GM21528 (cell line): ENCODE measurements around the gene NDUFAF5.
"Not testable (repeated sequence)": the region's sequence is repeated elsewhere in the genome, so short reads cannot be mapped to it uniquely, and the experiment has no call there.

ENCODE experiments used
- ATAC-seq: cut with Tn5 transposase; IDR thresholded peaks from one replicate; pipeline ENCODE4 v1.9.1; 2021; ENCODE audit warnings: mild to moderate bottlenecking, moderate library complexity; ENCODE audit not compliant: unreplicated experiment, low FRiP score

Gene NDUFAF5, protein sequence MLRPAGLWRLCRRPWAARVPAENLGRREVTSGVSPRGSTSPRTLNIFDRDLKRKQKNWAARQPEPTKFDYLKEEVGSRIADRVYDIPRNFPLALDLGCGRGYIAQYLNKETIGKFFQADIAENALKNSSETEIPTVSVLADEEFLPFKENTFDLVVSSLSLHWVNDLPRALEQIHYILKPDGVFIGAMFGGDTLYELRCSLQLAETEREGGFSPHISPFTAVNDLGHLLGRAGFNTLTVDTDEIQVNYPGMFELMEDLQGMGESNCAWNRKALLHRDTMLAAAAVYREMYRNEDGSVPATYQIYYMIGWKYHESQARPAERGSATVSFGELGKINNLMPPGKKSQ

GRCh38 chr20:13784893-13785715 lies at the start of gene NDUFAF5, which contains the start of gene ESF1:
Gene NDUFAF5, plus strand, starts transcription at chr20:13785028. Its CDS starts 41 bp downstream, at chr20:13785069.
Gene ESF1, minus strand, starts transcription at chr20:13784919. Its CDS starts 1,779 bp downstream, at chr20:13783140.
- peak; percentile 94 for ATAC-seq

GRCh38 chr20:13735826-13736225 lies 49.0 kb upstream of the NDUFAF5 start:
- ATAC-seq = no peak

DNA sequence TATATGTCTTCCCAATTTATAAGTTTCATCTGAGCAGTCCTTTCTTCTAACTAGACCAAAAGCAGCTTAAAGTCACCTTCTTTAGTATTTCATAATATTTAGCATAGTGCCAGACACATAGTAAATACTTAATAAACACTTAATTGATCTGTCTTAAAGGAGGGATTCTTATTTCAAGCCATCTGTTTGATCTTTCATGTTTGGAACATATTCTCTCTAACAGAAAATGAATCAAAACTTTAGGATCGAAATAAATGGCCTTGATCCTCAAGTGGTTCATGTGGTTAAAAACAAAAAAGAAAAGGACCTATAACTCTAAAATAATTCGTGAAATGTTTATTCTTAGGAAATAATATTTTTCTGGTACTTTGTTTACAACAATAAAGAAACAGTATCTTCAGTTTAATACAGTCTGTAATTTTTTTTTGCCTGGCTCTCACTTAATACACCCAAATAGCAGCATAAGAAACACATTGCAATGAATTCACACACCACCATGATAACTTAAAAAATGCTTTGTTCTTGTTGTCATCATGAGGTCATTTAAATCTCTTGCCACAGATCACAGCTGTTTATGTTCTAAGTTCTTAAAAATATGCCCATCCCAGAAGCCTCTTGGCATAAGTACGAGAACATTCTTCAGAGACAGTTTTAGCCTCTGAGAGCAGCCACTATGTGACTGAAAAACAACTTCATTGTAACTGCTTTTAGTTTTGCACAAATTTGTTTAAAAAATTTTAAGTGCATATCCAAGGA lies 48.2 kb upstream of the NDUFAF5 start:
- no peak for ATAC-seq

GRCh38 chr20:13738187-13738586 lies 46.6 kb upstream of the NDUFAF5 start:
- ATAC-seq = not testable (repeated sequence)

DNA sequence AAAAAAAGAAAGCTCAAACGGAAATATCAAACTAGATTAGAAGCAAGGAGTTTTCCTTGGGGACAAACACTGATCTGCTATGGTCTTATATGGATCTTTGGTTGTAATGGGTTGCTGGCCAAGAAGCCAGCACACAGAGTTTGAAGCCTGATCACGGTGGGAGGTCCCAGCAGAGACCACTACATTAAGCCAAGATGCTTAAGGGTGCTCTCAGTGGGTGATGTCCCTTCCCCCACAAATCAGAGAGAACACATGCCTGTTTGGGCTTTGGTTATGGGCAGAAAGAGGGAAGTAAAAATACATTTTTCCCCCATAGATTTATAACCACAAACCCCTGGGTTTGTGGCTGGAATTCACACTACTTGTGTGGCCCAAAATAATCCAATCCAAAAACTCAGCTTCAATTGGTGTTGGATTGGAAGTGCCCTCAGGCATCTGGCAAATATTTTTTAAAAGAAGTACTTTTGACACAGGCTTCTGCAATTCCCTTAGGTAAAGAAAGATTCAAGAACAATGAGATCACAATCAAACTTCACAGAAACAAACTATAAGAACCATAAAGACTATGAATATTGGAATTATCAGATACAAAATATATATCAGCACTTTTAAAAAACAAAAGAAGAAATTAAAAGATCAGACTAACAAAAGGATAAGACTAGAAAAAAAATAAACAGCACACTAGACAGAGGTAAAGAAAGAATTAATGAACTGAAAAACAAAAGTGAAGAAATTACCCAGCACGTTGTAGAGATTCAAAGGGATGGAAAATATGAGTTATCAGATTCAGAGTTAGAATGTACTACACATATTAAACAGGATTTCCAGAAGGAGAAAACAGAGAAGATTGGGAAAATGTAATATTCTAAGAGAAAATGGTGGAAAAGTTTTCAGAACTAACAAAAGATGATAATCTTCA lies 44.8 kb upstream of the NDUFAF5 start:
- no peak for ATAC-seq

DNA sequence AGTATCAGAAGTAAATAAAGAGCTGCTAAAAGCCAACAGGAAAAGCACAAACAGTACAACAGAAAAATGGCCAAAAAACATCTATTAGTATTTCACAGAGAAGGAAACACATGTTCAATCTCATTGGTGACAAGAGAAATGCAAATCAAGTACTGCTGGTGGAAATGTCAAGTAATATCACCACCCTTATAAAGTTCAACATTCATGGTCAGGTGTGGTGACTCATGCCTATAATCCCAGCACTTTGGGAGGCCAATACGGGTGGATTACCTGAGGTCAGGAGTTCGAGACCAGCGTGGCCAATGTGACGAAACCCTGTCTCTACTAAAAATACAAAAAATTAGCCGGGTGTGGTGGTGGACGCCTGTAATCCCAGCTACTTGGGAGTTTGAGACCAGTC lies 42.9 kb upstream of the NDUFAF5 start:
- no peak for ATAC-seq

DNA sequence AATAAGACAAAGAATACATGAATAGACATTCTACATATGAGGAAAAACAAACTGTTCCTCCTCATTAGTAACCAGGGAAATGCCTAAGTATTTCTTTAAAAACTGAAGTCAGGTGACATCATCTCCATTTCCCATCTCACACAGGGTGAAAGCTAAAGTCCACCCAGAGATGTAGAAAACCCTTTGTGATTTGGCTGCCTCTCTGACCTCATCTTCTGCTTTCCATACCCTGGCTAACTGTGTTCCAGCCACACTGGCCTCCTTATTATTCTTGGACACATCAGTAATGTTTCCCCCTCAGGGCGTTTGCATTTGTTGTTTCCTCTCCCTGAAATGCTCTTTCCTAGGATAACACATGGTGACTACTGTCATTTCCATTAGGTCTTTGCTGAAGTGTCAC lies 40.5 kb upstream of the NDUFAF5 start:
- no peak for ATAC-seq

GRCh38 chr20:13745784-13746183 lies 39.0 kb upstream of the NDUFAF5 start:
- no peak for ATAC-seq

GRCh38 chr20:13749811-13750210 lies 35.0 kb upstream of the NDUFAF5 start:
- ATAC-seq = no peak

DNA sequence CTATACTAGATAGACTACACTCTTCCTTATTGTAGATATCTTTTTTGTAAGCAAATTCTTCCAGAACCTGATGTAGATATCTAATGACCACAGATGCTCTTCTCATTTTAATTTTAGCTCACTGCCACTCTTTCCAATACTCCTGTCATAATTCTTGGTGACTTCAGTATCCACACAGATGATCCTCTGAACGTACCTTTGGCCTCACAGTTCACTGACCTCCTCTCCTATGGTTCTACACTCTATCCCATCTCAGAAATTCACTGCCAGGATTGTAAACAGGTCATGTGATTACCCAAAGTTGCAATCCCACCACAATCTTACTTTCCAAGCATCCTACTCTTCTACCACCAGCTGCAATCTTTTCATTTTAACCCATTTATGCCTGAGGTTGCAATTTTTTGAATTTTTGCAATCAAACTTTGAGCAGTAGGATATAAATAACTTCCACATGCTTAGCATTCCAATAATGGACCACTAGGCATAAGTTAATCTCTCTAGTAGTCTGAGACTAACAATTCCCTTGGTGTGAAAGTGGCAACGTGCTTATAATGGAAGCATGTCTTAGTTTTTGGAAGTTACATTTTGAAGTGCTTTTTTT lies 31.3 kb upstream of the NDUFAF5 start:
- no peak for ATAC-seq

- no peak for ATAC-seq
Measured at GRCh38 chr20:13755809-13756208, 29.0 kb upstream of the NDUFAF5 start.

GRCh38 chr20:13756551-13756950 lies 28.3 kb upstream of the NDUFAF5 start:
- no peak for ATAC-seq

DNA sequence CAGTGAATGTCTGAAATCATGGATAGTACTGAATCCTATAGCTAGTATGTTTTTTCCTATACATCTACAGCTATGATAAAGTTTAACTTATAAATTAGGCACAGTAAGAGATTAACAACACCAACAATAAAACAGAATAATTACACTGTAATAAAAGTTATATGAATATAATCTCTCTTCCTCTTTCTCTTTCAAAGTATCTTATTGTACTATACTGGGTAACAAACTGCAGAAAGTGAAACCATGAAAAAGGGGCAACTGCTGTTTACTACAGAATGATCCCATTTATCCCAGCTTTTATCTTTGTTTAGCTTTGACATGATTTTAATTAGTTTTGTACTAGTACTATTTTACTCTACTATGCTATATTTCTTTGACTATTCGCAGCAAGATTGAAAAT lies 25.9 kb upstream of the NDUFAF5 start:
- ATAC-seq = no peak

GRCh38 chr20:13760451-13760946 lies 24.3 kb upstream of the NDUFAF5 start:
- not testable (repeated sequence) for ATAC-seq

GRCh38 chr20:13765299-13765698 lies 19.5 kb upstream of the NDUFAF5 start:
- ATAC-seq = no peak

DNA sequence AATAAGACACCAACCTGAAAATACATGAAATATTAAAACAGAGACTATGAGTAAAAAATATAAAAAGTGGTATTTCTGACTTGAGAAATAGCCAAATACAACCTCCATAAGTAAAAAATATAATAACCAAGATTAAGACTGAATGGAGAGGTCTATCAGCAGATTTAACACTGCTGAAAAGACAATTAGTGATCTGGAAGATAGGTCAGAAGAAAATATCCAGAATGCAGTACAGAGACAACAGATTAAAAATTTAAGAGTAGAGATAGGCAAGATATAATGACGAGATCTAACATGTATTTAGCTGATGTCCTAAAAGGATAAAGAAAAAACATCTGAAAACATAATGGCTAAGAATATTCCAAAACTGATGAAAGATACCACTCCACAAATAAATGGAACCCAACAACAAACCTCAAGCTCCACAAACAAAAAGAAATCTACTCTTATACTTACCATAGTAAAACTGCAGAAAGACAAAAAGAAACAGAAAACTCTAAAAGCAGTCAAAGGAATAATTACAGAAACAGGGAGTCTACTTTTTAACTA lies 18.9 kb upstream of the NDUFAF5 start:
- ATAC-seq = no peak

GRCh38 chr20:13770141-13770540 lies 14.7 kb upstream of the NDUFAF5 start:
- ATAC-seq = no peak

DNA sequence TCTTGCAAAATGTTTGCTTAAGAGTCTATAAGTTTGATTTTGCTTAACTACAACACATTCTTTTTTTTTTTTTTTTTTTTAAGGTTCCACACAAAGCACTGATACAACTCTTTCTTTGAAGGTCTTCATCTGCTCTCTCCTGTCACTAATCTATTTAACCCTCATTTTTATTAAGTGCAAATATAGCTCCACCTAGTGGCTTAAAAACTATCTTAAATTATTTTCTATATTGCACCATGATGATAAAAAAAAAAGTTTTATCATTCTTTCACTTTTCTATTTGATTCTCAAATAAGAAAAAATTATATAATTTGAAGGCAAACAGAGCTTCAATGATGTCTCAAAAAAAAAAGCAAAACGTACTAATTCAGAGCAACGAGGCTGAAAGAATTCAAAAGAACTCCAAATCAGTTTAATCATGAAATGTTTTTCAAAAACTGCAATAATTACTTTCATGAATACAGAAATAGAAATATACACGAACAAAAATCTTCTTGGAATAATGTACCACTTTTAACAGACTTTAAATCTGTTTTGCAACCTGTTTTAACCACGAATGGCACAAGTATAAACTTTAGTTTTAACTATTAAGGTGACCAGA lies 12.9 kb upstream of the NDUFAF5 start:
- ATAC-seq = no peak

DNA sequence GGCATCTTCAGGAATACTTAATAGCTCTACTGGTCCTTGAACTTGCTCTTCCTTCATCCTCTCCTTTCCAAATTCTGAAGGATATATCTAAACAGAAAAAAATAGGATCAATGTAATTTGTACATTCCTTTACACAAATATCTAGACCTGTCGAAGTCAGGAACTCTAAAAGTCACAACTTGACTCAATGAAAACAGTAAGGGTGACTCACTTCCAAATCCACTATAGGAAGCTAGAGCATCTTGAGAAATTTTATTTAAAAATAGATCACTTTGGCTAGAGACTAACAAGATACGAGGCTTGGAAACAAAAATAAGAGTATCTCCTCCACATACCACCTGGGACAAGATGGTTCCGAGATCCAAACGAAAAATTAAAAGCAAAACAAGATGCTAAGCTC lies 12.3 kb upstream of the NDUFAF5 start:
- no peak for ATAC-seq
